SK-N-MC (cell line): ENCODE measurements around the gene BCAS3.

ENCODE experiments used
- EZH2 ChIP-seq: fragments of 200-600 bp; sonication (generic); IDR thresholded peaks from one replicate; pipeline ENCODE4 v1.6.1; 2017; ENCODE audit warnings: antibody characterized with exemption
- FOXP2 ChIP-seq: optimal IDR thresholded peaks from 2 replicates; pipeline ENCODE3; 2011; ENCODE audit warnings: mild to moderate bottlenecking, moderate library complexity; ENCODE audit not compliant: insufficient read depth; ENCODE audit errors: extremely low read length, control extremely low read depth
- POLR2AphosphoS5 ChIP-seq: IDR thresholded peaks from 2 replicates; pipeline ENCODE4 v1.6.1; 2012; ENCODE audit warnings: mild to moderate bottlenecking, low read depth, low read length, borderline replicate concordance

GRCh38 chr17:60817192-60817591 is 139.5 kb downstream of the BCAS3 start:
- TF ChIP-seq POLR2AphosphoS5 (no peak), EZH2 (no peak), FOXP2 (no peak)
